Measurements from ENCODE around the gene CACYBP. TPM values are rescaled to one million over a fixed set of nuclear protein-coding genes. Genes with fewer than 3 reads are reported as not detected.

CACYBP gene
- total and polyA plus RNA-seq, 2 of the 8 experiments (the other 6 are each of a cell fraction or from before 2014, with no cell fraction given) = 28.3 to 247 TPM

GRCh38 chr1:174989536-174990220 is 10.1 kb upstream of the CACYBP start:
- Histone ChIP-seq H2AK5ac (ENCODE audit: low read depth, low read length) (no peak overlapping the region), H3K23ac (ENCODE audit: insufficient read length) (no peak overlapping the region), H2BK12ac (ENCODE audit: low read depth, low read length) (no peak overlapping the region), H2BK120ac (replicated peaks; ENCODE audit: low read depth, low read length) (no peak overlapping the region), H3K4me1 (replicated peaks in 1 of 4; ENCODE audit: control insufficient read depth in 3 of 4, insufficient read depth in 4 of 4, low read length in 3 of 4) (no peaks in the 10 kb centered on the region), H3K23me2 (ENCODE audit: low read depth, low read length) (no peaks in the 10 kb centered on the region), H4K5ac (ENCODE audit: insufficient read length, low read depth, low read length) (no peak overlapping the region), H2BK20ac (ENCODE audit: low read length) (no peak overlapping the region), H4K91ac (replicated peaks; ENCODE audit: insufficient read length, low read length) (no peak overlapping the region), H3K9me3 (ENCODE audit: insufficient read depth in 2 of 2, low read depth in 1 of 2, low read length in 1 of 2) (no peaks in the 10 kb centered on the region), H3K4me3 (ENCODE audit: extremely low read depth in 1 of 4, insufficient read depth in 2 of 4, low read depth in 3 of 4, low read length in 4 of 4) (no peak overlapping the region), H2AFZ (ENCODE audit: low read length) (no peak overlapping the region), H3K27me3 (replicated peaks in 1 of 4; ENCODE audit: control insufficient read depth in 3 of 4, extremely low read depth in 1 of 4, insufficient read depth in 3 of 4, low read length in 3 of 4) (no peaks in the 10 kb centered on the region), H3K9ac (replicated peaks in 1 of 4; ENCODE audit: extremely low read depth in 1 of 4, low read depth in 3 of 4, low read length in 3 of 4) (no peak overlapping the region), H3K79me1 (ENCODE audit: low read depth, low read length) (no peaks in the 10 kb centered on the region; the same call in 1 of the 2 replicates), H3K36me3 (ENCODE audit: control insufficient read depth in 2 of 4, insufficient read depth in 4 of 4, low read length in 3 of 4) (peaks cover 8 to 85% (median 45%) of the 10 kb centered on the region in 4 experiments), H3K4me2 (ENCODE audit: insufficient read depth in 1 of 2, low read depth in 2 of 2, low read length in 2 of 2) (no peak overlapping the region), H2BK15ac (ENCODE audit: low read length) (no peak overlapping the region), H3K79me2 (ENCODE audit: control insufficient read depth in 1 of 2, insufficient read depth in 2 of 2, low read length in 2 of 2) (no peaks in the 10 kb centered on the region), H3K18ac (ENCODE audit: extremely low read depth, low read length) (no peak overlapping the region), H2BK5ac (ENCODE audit: low read depth, low read length) (no peak overlapping the region), H4K20me1 (replicated peaks in 1 of 2; ENCODE audit: control insufficient read depth in 1 of 2, insufficient read depth in 2 of 2, low read length in 2 of 2) (no peaks in the 10 kb centered on the region), H3K14ac (ENCODE audit: insufficient read length) (no peak overlapping the region), H3K56ac (replicated peaks; ENCODE audit: insufficient read length, low read depth, low read length) (no peak overlapping the region), H3K4ac (replicated peaks; ENCODE audit: insufficient read length, low read depth, low read length) (no peak overlapping the region), H3K27ac (ENCODE audit: low read depth, low read length) (no peak overlapping the region), H4K8ac (ENCODE audit: extremely low read depth, insufficient read depth, low read length) (no peak overlapping the region)
- 90% methylated on average over 5 of the region's 5 CpGs; no CpG with 5 or more reads in 1 of the 2 experiments for WGBS, 2 experiments (ENCODE audit: extremely low coverage in 1 of 2, insufficient coverage in 1 of 2, insufficient read length in 1 of 2, insufficient replicate concordance in 2 of 2, low coverage in 1 of 2, low lambda C conversion rate in 2 of 2, missing lambda C conversion rate in 1 of 2)
- ChIA-PET CTCF (ENCODE audit: partially characterized antibody) (interaction anchor here (0.5 to 2.0 kb wide), 5 partner anchors 8 to 630 kb away, joined by 3 to 13 read pairs (median 3); no protein-coding TSS in a partner anchor), POLR2A (ENCODE audit: partially characterized antibody) (interaction anchor here (1.9 kb wide), 1 partner anchor 10 kb away, joined by 9 read pairs; the partner anchor contains the start of gene CACYBP)
- FAIRE-seq (no peak), DNase-seq (ENCODE audit: low read depth in 1 of 2, low spot score in 2 of 2) (no peak)
- TF ChIP-seq USF2 (IDR thresholded peaks at IDR 0.05; ENCODE audit: low read length) (no peak), BACH1 (IDR thresholded peaks at IDR 0.05; ENCODE audit: low read length) (no peak), EGR1 (IDR thresholded peaks at IDR 0.05; ENCODE audit: borderline replicate concordance, low read depth, low read length) (no peak), SP1 (IDR thresholded peaks at IDR 0.05; ENCODE audit: low read depth, low read length) (no peak), EZH2 (IDR thresholded peaks at IDR 0.05; ENCODE audit: low read depth, low read length, severe bottlenecking) (no peak), HDAC2 (IDR thresholded peaks at IDR 0.05; ENCODE audit: borderline replicate concordance in 1 of 2, low read depth in 2 of 2, low read length in 2 of 2) (no peak), SIRT6 (IDR thresholded peaks at IDR 0.05; ENCODE audit: low read length) (no peak), POLR2A (IDR thresholded peaks at IDR 0.05; ENCODE audit: control extremely low read depth in 1 of 2, low read depth in 2 of 2, low read length in 2 of 2) (no peak), TEAD4 (IDR thresholded peaks at IDR 0.05; ENCODE audit: low read depth, low read length) (no peak), RAD21 (IDR thresholded peaks at IDR 0.05 in 1 of 2, conservative IDR thresholded peaks at IDR 0.05 in 1 of 2; ENCODE audit: low read depth in 2 of 2, low read length in 2 of 2) (no peak), KDM4A (IDR thresholded peaks at IDR 0.05; ENCODE audit: low read depth, low read length, severe bottlenecking) (no peak)
